HG02870 (cell line): ENCODE results near the gene MTG1.
"Not testable (repeated sequence)": the region's sequence is repeated elsewhere in the genome, so short reads cannot be mapped to it uniquely, and the experiment has no call there.

Experiments
- ATAC-seq: cut with Tn5 transposase; IDR thresholded peaks from one replicate; pipeline ENCODE4 v1.9.1; 2021; ENCODE audit warnings: mild to moderate bottlenecking, moderate library complexity; ENCODE audit not compliant: unreplicated experiment

MTG1 gene

GRCh38 chr10:133358162-133358924 is 35.6 kb upstream of the MTG1 start:
- ATAC-seq = no peak

- ATAC-seq = no peak
These were observed 35.0 kb upstream of the MTG1 start for GRCh38 chr10:133358925-133359310.

DNA sequence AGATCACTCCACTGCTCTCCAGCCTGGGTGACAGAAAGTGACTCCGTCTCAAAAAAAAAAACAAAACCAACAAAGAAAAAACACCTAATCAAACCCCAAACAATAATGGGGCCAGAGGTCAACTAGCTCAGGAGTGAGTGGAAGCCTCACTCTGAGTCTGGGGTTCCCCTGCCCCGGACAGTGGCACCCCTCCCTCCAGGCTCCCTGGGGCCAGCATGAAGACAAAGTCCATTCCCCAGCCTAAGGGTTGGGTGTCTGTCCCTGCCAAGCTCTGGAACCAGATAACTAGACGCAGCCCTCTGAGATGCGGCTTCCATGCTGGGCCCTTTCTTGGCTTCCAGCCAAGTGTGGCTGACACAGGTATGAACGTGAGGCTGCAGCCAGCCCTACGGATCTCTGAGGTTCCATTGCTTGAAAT is 34.4 kb upstream of the MTG1 start:
- no peak for ATAC-seq

DNA sequence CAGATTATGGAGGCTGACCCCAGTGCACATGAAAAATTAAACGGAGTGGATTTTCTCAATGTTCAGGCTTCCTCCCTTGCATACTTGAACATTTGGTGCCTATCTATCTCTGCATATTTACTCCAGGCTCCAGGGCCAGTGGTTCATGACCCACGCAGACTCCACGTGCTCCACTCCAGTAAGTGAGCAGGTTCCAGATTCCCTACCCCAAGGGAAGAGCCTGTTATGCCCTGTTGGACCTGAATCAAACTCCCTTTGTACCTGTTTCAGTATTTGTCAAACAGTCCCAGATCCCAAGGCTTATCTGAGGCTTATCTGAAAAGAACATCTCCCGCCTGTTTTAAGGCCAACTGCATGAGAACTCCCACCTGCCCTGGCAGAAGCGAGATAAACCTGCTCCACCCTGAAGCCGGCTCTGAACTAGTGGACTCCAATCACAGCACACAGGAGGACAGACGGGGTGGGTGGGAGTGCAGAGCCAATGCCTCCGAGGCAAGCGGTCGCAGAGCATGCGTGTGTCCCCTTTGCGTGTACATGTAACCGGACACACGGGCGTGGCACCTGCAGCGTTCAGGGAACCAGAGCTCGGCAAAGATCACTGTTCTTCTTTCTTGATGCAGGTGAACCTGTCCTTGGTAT is 33.9 kb upstream of the MTG1 start:
- no peak for ATAC-seq

GRCh38 chr10:133361227-133361626 is 32.7 kb upstream of the MTG1 start:
- no peak for ATAC-seq

GRCh38 chr10:133361773-133362441 is 32.0 kb upstream of the MTG1 start:
- ATAC-seq = no peak

DNA sequence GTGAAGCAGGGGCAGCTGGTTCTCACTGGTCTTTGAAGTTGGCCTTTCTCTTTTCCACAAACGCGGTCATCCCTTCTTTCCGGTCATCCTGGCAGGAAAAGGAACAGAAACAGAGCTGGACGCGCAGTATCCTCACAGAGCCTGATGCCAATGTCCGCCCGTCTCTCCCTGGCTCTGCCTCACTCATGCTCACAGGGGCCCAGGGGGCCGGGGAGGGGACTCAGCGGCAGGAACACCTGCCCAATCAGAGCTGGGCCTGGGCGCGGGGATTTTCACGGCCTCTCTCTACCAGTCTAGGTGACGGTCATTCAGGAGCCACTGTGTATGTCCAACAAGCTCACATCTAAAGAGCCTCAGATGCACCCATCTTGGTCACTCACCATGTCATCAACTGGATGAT is 31.1 kb upstream of the MTG1 start:
- no peak for ATAC-seq

GRCh38 chr10:133364645-133365431 is 29.1 kb upstream of the MTG1 start:
- no peak for ATAC-seq

DNA sequence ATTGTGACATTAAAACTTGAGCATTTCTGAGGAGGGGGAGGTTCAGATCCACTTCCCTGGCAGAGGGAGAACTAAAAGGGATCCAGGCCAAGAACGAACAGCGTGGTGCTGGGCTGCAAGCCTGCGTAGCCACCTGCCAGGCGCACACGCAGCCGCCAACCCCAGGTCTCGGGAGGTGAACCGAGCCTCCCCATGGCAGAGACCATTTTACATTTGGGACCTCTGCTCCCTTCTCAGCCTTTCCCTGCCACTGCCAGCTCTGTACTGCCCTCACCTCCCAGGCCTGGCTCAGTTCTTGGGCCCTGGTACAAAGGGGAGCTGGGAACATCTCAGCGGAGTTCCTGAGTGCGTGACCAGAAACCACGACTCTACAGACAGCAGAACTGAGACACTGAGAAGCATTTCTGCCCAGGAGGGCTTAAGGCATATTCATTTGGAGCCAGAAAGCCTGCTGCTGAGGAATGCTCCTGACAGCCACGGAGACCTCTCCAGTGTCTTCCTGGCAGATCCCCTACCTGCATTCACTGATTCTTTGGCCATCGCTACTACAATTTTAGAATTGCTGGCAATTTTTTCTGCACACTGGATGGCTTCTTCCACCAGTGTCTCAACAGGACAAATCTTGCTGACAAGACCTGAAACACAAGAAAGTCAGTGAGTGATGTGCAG is 28.4 kb upstream of the MTG1 start:
- ATAC-seq = no peak

DNA sequence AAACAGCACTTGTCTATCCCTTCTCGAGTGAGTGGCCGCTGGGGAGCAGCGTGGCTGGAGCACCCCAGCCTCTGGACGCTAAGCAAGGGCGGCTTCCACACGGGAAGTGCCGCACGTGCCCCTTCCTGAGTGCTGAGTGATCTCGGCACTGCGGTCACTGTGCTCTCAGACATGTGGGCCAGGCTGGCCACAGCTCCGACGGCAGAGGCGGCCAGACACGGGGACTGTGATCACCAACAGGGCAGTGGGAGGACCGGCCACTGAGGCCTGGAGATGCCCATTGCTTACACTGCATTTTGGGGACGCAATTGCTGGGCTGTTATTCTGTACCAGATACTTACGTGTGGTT is 27.9 kb upstream of the MTG1 start:
- no peak for ATAC-seq

GRCh38 chr10:133366751-133367150 is 27.2 kb upstream of the MTG1 start:
- ATAC-seq = no peak

DNA sequence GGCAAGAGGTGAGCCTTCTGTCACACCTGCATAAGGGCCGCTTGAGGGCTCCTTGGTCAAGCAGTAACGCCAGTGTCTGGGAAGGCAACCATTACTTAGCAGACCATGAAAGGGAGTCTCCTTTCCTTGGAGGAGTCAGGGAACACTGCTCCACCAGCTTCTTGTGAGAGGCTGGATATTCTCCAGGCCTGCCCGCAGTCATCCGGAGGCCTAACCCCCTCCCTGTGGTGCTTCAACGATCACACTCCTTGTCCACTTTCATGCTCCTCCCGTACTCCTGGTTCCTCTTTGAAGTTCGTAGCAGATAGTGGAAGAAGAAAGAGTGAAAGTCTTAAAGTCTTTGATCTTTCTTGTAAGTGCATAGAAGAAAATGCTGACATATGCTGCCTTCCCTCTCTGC is 26.5 kb upstream of the MTG1 start:
- ATAC-seq = not testable (repeated sequence)

DNA sequence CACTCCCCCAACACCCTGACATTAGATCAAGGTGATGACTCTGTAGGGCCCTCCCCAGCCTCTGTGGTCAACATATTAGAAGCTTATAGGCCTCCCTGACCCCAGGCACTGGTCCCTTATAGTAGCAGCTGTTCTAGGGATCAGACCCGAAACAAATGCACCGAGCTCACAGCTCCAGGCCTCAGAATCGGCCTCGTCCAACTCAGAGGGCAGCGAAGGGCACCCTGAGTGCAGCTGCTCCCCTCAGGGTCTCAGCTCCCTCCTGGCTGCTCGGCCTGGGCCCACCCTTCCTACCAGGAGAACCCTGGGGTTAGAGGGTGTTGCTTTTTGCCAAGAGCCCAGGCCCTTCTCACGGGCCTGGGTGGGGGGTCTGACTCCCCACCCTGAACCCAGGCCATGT is 25.8 kb upstream of the MTG1 start:
- ATAC-seq = no peak

- ATAC-seq = no peak
These were observed 23.7 kb upstream of the MTG1 start for GRCh38 chr10:133370030-133370786.

- ATAC-seq = no peak
These were observed 21.4 kb upstream of the MTG1 start for GRCh38 chr10:133372507-133372906.

- ATAC-seq = peak; percentile 98
These were observed 20.5 kb upstream of the MTG1 start, which contains the start of gene ECHS1 for GRCh38 chr10:133373174-133374090. ECHS1 (minus strand) TSS chr10:133373354; CDS start chr10:133373333, 21 bp downstream.

DNA sequence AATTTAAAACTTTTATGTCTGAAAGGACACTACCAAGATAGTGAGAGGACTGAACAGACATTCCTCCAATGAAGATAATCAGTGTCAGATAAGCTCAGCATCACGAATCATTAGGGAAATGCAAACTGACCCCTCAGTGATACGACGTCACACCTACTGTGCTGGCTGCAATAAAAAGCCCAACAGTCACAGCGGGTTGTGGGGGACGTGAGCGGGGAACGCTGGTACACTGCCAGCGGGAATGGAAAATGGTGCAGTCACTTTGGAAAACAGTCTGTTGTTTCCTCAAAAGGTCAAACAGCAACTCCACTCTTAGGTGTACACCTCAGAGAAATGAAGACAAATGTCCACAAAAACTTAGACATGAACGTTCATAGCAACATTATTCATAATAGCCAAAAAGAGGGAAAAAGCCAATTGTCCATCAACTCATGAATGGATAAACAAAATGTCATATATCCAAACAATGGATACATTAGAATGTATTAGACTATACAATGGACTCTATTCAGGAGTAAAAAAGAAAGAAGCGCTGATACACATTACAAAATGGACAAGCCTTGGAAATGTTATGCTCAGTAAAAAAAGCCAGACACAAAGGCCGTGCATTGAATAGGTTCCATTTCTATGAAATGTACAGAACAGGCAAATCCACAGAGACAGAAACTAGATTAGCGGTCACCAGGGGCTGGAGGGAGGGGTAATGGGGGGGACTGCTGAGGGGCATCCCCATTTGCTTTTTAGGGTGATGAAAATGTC is 18.4 kb upstream of the MTG1 start:
- no peak for ATAC-seq

GRCh38 chr10:133376183-133376582 is 17.8 kb upstream of the MTG1 start:
- ATAC-seq = not testable (repeated sequence)
